Measurements from ENCODE around the gene HOXA9. TPM values are rescaled to one million over a fixed set of nuclear protein-coding genes. Genes with fewer than 3 reads are reported as not detected.

HOXA9 gene
- total RNA-seq, 2 donors from 2014 or later = 14.7 to 57.0 TPM

DNA sequence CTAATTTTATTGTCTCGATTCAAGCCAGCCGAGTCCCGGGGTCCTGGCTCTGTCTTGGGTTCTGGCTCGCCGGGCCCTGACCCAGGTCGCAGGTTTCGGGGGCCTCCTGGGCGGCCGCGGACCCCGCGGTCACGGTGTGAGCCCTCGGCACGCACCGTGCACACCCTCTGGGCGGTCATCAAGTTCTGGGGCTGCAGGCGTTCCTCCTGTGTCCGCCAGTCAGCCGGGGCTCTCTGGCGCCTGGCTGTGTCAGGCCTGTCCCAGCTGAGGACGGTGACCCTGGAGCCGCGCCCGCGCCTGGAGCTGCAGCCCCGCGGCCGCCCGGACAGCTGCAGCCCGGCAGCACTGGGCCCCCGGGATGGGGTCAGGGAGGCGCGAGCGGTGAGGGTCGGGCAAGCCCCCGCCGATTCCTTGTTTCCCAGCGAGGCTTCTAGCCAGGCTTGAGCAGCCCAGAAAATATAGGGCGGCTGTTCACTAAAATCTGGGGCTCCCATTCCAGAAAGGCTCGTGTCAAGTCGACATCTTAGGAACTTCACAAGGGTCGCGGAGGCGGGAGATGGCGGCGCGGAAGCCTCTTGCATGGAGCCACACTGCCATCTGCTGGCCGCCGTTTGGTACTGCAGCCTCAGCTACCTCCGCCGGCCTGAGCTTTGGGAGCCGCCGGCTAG is 4.7 kb downstream of the HOXA9 start:
- Histone ChIP-seq H3K4me1 (replicated peaks) (peaks cover under 1% of the 10 kb centered on the region), H3K27ac (peak overlapping the region; percentile 73 to 96), H3K9me3 (no peaks in the 10 kb centered on the region), H3K27me3 (replicated peaks; ENCODE audit: insufficient read depth) (no peaks in the 10 kb centered on the region), H3K4me3 (peak overlapping the region; percentile 61 to 80), H3K36me3 (no peaks in the 10 kb centered on the region)
- 7% methylated on average over 31 of the region's 54 CpGs for WGBS
- intact Hi-C loops (cut with DNase I) = loop anchor here (1.0 to 2.0 kb wide), 2 partner anchors 474 to 790 kb away; no protein-coding TSS in a partner anchor
- peak; percentile 90 for DNase-seq (ENCODE audit: low spot score)
- TF ChIP-seq POLR2A (IDR thresholded peaks at IDR 0.05) (peak; percentile 8), POLR2AphosphoS5 (IDR thresholded peaks at IDR 0.05) (peak; percentile 65)
- TF ChIP-seq, protein P1, sequence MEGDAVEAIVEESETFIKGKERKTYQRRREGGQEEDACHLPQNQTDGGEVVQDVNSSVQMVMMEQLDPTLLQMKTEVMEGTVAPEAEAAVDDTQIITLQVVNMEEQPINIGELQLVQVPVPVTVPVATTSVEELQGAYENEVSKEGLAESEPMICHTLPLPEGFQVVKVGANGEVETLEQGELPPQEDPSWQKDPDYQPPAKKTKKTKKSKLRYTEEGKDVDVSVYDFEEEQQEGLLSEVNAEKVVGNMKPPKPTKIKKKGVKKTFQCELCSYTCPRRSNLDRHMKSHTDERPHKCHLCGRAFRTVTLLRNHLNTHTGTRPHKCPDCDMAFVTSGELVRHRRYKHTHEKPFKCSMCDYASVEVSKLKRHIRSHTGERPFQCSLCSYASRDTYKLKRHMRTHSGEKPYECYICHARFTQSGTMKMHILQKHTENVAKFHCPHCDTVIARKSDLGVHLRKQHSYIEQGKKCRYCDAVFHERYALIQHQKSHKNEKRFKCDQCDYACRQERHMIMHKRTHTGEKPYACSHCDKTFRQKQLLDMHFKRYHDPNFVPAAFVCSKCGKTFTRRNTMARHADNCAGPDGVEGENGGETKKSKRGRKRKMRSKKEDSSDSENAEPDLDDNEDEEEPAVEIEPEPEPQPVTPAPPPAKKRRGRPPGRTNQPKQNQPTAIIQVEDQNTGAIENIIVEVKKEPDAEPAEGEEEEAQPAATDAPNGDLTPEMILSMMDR (IDR thresholded peaks at IDR 0.05) = peak; percentile 98 to 100 (median 100)

DNA sequence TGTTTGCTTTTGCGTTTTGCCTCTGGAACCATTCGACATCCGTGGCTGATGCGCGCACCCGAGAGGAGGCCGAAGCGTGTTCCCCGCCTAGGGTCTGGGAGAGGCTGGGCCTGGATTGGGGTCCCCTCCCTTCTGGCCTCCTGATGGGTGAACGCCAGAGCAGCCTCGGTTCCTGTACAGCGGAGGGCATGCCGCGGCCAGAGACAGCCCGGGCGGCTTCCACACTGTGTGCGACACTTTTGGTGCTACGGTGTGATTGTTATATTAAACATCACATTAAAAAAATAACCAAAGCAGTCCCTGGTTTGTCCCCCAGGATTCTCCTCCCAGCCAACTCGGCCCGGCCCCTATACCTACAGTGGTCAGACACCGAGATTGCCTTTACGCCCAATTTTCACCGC is 5.2 kb downstream of the HOXA9 start:
- peak overlapping the region; percentile 61 to 80 for H3K4me3 ChIP-seq
- 43% methylated on average over 21 of the region's 23 CpGs for WGBS
- peak overlapping the region; percentile 73 to 96 for H3K27ac ChIP-seq
- peaks cover 4% of the 10 kb centered on the region for H3K4me1 ChIP-seq (replicated peaks)
- intact Hi-C loops (cut with DNase I) = loop anchor here (2.0 kb wide), 1 partner anchor 789 kb away; no protein-coding TSS in a partner anchor
- DNase-seq (ENCODE audit: low spot score) = no peak
- TF ChIP-seq POLR2A (IDR thresholded peaks at IDR 0.05) (no peak), POLR2AphosphoS5 (IDR thresholded peaks at IDR 0.05) (no peak)
- TF ChIP-seq, protein P1 (IDR thresholded peaks at IDR 0.05) = no peak
- H3K27me3 ChIP-seq (replicated peaks; ENCODE audit: insufficient read depth) = no peaks in the 10 kb centered on the region
- H3K36me3 ChIP-seq = no peaks in the 10 kb centered on the region
- H3K9me3 ChIP-seq = no peaks in the 10 kb centered on the region

DNA sequence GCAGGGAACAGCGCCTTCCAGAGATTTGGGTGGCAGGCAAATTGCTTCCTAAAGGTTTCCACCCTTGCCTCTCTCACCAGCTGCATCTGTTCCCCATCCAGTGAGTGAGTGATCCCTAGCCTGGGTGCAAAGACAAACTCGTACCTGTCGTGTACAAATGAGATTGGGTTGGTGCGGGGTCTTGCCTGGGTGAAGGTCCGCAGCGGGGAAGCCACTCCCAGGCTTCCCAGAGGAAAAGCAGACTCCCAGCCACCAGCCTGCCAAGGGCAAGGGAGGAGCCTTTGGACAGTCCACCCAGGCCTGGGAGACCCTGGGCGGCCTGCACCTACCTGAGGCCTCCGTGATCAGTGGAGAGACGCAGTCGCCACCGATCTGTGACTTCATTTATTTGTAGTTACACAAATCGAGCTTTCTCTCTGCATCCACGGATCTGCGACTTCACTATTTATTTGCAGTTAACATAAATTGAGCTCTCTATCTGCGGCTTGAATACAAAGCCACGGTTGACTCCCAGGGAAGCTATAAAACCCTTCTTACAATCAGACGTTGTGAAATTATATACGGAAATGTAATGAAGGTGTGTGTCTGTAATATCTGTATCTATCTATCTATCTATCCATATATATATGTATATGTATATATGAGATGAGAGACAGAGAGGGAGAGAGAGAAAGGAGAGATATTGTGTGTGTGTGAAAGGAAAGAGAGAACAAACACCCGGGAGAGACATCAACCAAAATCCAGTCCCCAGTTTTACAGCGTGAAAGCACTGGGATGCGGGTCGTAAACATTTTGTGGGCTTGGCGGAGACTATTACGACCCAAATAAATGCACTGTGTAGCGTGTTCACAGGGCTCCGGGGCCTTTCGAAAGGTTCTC is 5.8 kb downstream of the HOXA9 start:
- TF ChIP-seq POLR2A (IDR thresholded peaks at IDR 0.05) (no peak), POLR2AphosphoS5 (IDR thresholded peaks at IDR 0.05) (peak; percentile 24)
- TF ChIP-seq, protein P1 (IDR thresholded peaks at IDR 0.05) = no peak
- Histone ChIP-seq H3K36me3 (no peaks in the 10 kb centered on the region), H3K27ac (peak overlapping the region; percentile 73 to 96), H3K9me3 (no peaks in the 10 kb centered on the region), H3K27me3 (replicated peaks; ENCODE audit: insufficient read depth) (no peaks in the 10 kb centered on the region), H3K4me1 (replicated peaks) (peaks cover 4% of the 10 kb centered on the region), H3K4me3 (peak overlapping the region; percentile 61 to 80)
- 62% methylated on average over 27 of the region's 27 CpGs for WGBS
- intact Hi-C loops (cut with DNase I) = loop anchor here (2.0 to 10.0 kb wide), 3 partner anchors 789 to 1295 kb away; no protein-coding TSS in a partner anchor
- no peak for DNase-seq (ENCODE audit: low spot score)

DNA sequence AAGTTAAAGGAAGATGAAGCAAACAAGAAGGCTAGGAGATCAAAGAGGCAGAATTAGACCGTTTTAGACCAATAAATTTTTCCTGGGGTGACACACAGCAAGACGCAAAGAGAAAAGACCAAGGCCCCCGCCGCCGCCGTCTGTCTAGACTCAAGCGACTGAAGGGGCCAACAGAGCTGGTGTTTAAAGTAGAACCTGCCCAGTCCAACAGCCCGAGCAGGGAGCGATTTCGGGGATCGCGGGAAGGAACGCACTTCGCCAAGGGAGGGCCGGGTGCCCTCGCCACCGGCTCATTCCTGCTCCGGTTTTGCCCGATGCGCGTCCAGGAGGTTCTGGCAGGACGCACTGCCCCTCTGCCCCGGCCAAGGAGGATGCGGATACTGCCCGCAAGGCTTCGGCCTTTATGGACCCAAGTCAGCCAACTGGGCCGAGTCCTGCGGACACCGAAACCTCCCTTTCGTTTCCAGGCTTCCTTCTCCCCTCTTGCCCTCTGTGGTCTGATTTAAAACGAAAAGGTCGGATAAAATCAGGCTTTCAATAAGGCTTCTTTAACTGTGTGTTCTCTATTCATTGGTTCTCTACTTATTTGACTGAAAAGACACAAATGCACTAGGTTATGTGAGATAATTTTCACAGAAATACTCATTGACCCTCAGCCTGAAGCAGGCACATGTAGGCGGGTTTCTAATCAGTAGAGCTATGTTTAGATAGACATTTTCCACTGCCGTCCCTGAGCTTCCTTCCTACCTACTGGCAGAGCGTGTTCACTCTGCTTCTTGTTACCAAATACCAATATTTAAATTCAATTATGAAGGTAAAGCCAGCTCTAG is 6.7 kb downstream of the HOXA9 start:
- no peaks in the 10 kb centered on the region for H3K9me3 ChIP-seq
- 94% methylated on average over 34 of the region's 35 CpGs for WGBS
- intact Hi-C loops (cut with DNase I) = loop anchor here (10.0 kb wide), 2 partner anchors 1064 to 1294 kb away; no protein-coding TSS in a partner anchor
- no peaks in the 10 kb centered on the region for H3K36me3 ChIP-seq
- TF ChIP-seq POLR2A (IDR thresholded peaks at IDR 0.05) (no peak), POLR2AphosphoS5 (IDR thresholded peaks at IDR 0.05) (no peak)
- TF ChIP-seq, protein P1 (IDR thresholded peaks at IDR 0.05) = no peak
- no peaks in the 10 kb centered on the region for H3K27me3 ChIP-seq (replicated peaks; ENCODE audit: insufficient read depth)
- DNase-seq (ENCODE audit: low spot score) = no peak
- H3K4me1 ChIP-seq (replicated peaks) = peaks cover 4% of the 10 kb centered on the region
- H3K27ac ChIP-seq = peak overlapping the region in 1 of 2 donors; percentile 96
- no peak overlapping the region for H3K4me3 ChIP-seq
